Liver (tissue), 9 donors: Measurements from ENCODE around the gene TAB2. TPM values are rescaled to one million over a fixed set of nuclear protein-coding genes. Genes with fewer than 3 reads are reported as not detected.

ENCODE experiments used
- DNase-seq: peaks from one replicate; pipeline ENCODE4 v3.0.0-alpha.2; 2017; ENCODE audit warnings: low spot score
- H3K27ac ChIP-seq, 2 donors: one replicate each; pipeline ENCODE4 v1.7.0; 2013; ENCODE audit warnings: inconsistent platforms in 2 of 2, low read length in 2 of 2, control low read depth in 1 of 2, low read depth in 1 of 2, mild to moderate bottlenecking in 1 of 2
- H3K27me3 ChIP-seq, 4 donors: one replicate each; pipeline versions ENCODE4 v1.6.1 to v1.7.0; 2013; ENCODE audit warnings: low read length in 3 of 4, inconsistent platforms in 1 of 4, mild to moderate bottlenecking in 1 of 4, moderate library complexity in 1 of 4; ENCODE audit not compliant: control insufficient read depth in 4 of 4, insufficient read depth in 4 of 4
- H3K36me3 ChIP-seq, 4 donors: one replicate each; pipeline versions ENCODE4 v1.6.1 to v1.7.0; 2013; ENCODE audit warnings: low read length in 3 of 4, mild to moderate bottlenecking in 3 of 4, low read depth in 1 of 4, moderate library complexity in 1 of 4; ENCODE audit not compliant: control insufficient read depth in 4 of 4, insufficient read depth in 3 of 4
- H3K4me1 ChIP-seq, 4 donors: one replicate each; pipeline versions ENCODE4 v1.6.1 to v1.7.0; 2013; ENCODE audit warnings: low read length in 3 of 4, mild to moderate bottlenecking in 3 of 4, moderate library complexity in 1 of 4; ENCODE audit not compliant: control insufficient read depth in 4 of 4, insufficient read depth in 4 of 4
- H3K4me3 ChIP-seq, 3 donors: one replicate each; pipeline versions ENCODE4 v1.6.1 to v1.7.0; 2013; ENCODE audit warnings: low read length in 3 of 3, control low read depth in 1 of 3, low read depth in 1 of 3, mild to moderate bottlenecking in 1 of 3
- H3K9ac ChIP-seq, 2 donors: one replicate each; pipeline ENCODE4 v1.7.0; 2013; ENCODE audit warnings: low read length in 2 of 2, mild to moderate bottlenecking in 2 of 2, moderate library complexity in 2 of 2, control low read depth in 1 of 2, low read depth in 1 of 2
- H3K9me3 ChIP-seq, 4 donors: one replicate each; pipeline versions ENCODE4 v1.6.1 to v1.7.0; 2013; ENCODE audit warnings: low read length in 3 of 4; ENCODE audit not compliant: control insufficient read depth in 4 of 4
- ATF3 ChIP-seq: IDR thresholded peaks from 2 replicates; pipeline ENCODE4 v1.6.1; 2016; ENCODE audit warnings: antibody characterized with exemption
- EGR1 ChIP-seq, 2 donors: IDR thresholded peaks; 2 replicates each; pipeline ENCODE4 v1.6.1; 2016 to 2018; ENCODE audit warnings: antibody characterized with exemption in 2 of 2, low read depth in 2 of 2
- FOXA2 ChIP-seq: IDR thresholded peaks from 2 replicates; pipeline ENCODE4 v1.6.1; 2016; ENCODE audit warnings: antibody characterized with exemption
- GABPA ChIP-seq, 2 donors: IDR thresholded peaks in 1 of 2; conservative IDR thresholded peaks in 1 of 2; 2 replicates each; pipeline ENCODE4 v1.6.1; 2016; ENCODE audit warnings: antibody characterized with exemption in 2 of 2, mild to moderate bottlenecking in 1 of 2, moderate library complexity in 1 of 2
- HNF4A ChIP-seq, 2 donors: conservative IDR thresholded peaks; 2 replicates each; pipeline ENCODE4 v1.6.1; 2016; ENCODE audit warnings: antibody characterized with exemption in 2 of 2, mild to moderate bottlenecking in 2 of 2
- HNF4G ChIP-seq: IDR thresholded peaks from 2 replicates; pipeline ENCODE4 v1.6.1; 2016; ENCODE audit warnings: antibody characterized with exemption
- JUND ChIP-seq, 2 donors: IDR thresholded peaks; 2 replicates each; pipeline ENCODE4 v1.6.1; 2016; ENCODE audit warnings: antibody characterized with exemption in 2 of 2
- NR2F2 ChIP-seq: IDR thresholded peaks from 2 replicates; pipeline ENCODE4 v1.6.1; 2016; ENCODE audit warnings: antibody characterized with exemption
- RAD21 ChIP-seq, 2 donors: IDR thresholded peaks; 2 replicates each; pipeline ENCODE4 v1.6.1; 2016; ENCODE audit warnings: antibody characterized with exemption in 2 of 2, mild to moderate bottlenecking in 2 of 2
- REST ChIP-seq: IDR thresholded peaks from 2 replicates; pipeline ENCODE4 v1.6.1; 2016; ENCODE audit warnings: antibody characterized with exemption, mild to moderate bottlenecking
- RXRA ChIP-seq, 2 donors: IDR thresholded peaks; 2 replicates each; pipeline ENCODE4 v1.6.1; 2017 to 2018; ENCODE audit warnings: antibody characterized with exemption in 2 of 2, mild to moderate bottlenecking in 1 of 2
- TAF1 ChIP-seq: conservative IDR thresholded peaks from 2 replicates; pipeline ENCODE4 v1.6.1; 2016; ENCODE audit warnings: antibody characterized with exemption, mild to moderate bottlenecking
- WGBS: extraction: QIAGEN DNeasy Blood & Tissue Kit; methylation state at CpG from one replicate; pipeline ENCODE4 v1.1.7; 2013; 5-methylcytosine and 5-hydroxymethylcytosine counted together
- polyA plus RNA-seq, 2 donors: library from polyadenylated mRNA; stranded (reverse) in 1 of 2; unstranded in 1 of 2; fragments of 200-250 nt in 1 of 2; fragments of >200 nt in 1 of 2; fragmentation: Nextera tagmentation in 1 of 2; extraction: Ambion mirVana in 1 of 2; gene quantifications; one replicate each; pipeline versions ENCODE4 v1.2.1 to v1.2.3, GENCODE V29; 2013 to 2015
- total RNA-seq, 2 donors: library from RNA; depleted of rRNA; stranded (reverse); fragments of >200 nt; gene quantifications; one replicate each; pipeline ENCODE4 v1.2.3, GENCODE V29; 2014
- TF ChIP-seq, protein P1 (sequence below): IDR thresholded peaks from 2 replicates; pipeline ENCODE4 v1.6.1; 2016; ENCODE audit warnings: antibody characterized with exemption
- TF ChIP-seq, protein P2 (sequence below): IDR thresholded peaks from 2 replicates; pipeline ENCODE4 v1.6.1; 2016; ENCODE audit warnings: antibody characterized with exemption
- donor health status: healthy.
- donor health status: healthy.
- donor health status: healthy.
- donor health status: healthy.
- donor health status: healthy.

Gene TAB2
- total and polyA plus RNA-seq, 4 donors, result 10.5 to 25.6 (median 18.0) TPM

DNA sequence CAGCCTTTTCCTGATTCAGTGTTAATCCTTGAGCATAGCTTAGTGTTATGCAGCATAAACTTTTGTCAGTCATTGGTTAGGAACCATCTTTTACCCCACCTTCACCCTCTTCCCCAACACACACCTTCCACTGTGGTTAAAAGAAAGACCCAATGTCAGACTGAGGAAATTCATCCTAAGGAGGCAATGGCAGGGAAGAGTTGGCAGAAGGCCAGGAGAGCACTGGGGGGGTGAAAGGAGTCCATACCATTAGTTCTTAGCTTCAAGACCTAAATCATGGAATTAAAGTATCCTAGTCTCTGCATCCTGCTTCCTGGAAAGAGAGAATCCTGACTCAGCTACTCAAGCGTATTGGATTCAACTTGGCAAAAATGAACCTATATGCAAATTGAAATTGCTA is 16.9 kb upstream of the TAB2 start:
- peaks cover 0 to 9% (median 4%) of the 10 kb centered on the region in 4 donors for H3K4me1 ChIP-seq
- no peak overlapping the region for H3K9ac ChIP-seq
- WGBS, result 95% methylated on average over 1 of the region's 1 CpG
- no peak for DNase-seq
- no peak for TF ChIP-seq HNF4A (conservative IDR thresholded peaks at IDR 0.05)
- no peak for TF ChIP-seq TAF1
- TF ChIP-seq NR2F2, result no peak
- TF ChIP-seq, protein P1, sequence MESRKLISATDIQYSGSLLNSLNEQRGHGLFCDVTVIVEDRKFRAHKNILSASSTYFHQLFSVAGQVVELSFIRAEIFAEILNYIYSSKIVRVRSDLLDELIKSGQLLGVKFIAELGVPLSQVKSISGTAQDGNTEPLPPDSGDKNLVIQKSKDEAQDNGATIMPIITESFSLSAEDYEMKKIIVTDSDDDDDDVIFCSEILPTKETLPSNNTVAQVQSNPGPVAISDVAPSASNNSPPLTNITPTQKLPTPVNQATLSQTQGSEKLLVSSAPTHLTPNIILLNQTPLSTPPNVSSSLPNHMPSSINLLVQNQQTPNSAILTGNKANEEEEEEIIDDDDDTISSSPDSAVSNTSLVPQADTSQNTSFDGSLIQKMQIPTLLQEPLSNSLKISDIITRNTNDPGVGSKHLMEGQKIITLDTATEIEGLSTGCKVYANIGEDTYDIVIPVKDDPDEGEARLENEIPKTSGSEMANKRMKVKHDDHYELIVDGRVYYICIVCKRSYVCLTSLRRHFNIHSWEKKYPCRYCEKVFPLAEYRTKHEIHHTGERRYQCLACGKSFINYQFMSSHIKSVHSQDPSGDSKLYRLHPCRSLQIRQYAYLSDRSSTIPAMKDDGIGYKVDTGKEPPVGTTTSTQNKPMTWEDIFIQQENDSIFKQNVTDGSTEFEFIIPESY, result no peak
- no peak for TF ChIP-seq RXRA (IDR thresholded peaks at IDR 0.05)
- TF ChIP-seq ATF3, result no peak
- TF ChIP-seq JUND (IDR thresholded peaks at IDR 0.05), result no peak
- TF ChIP-seq REST, result no peak
- TF ChIP-seq, protein P2, sequence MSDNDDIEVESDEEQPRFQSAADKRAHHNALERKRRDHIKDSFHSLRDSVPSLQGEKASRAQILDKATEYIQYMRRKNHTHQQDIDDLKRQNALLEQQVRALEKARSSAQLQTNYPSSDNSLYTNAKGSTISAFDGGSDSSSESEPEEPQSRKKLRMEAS, result no peak
- no peak for TF ChIP-seq GABPA (IDR thresholded peaks at IDR 0.05 in 1 of 2, conservative IDR thresholded peaks at IDR 0.05 in 1 of 2)
- H3K9me3 ChIP-seq, result no peaks in the 10 kb centered on the region
- H3K27me3 ChIP-seq, result no peaks in the 10 kb centered on the region
- H3K27ac ChIP-seq, result no peak overlapping the region
- no peak overlapping the region for H3K4me3 ChIP-seq
- H3K36me3 ChIP-seq, result no peaks in the 10 kb centered on the region

DNA sequence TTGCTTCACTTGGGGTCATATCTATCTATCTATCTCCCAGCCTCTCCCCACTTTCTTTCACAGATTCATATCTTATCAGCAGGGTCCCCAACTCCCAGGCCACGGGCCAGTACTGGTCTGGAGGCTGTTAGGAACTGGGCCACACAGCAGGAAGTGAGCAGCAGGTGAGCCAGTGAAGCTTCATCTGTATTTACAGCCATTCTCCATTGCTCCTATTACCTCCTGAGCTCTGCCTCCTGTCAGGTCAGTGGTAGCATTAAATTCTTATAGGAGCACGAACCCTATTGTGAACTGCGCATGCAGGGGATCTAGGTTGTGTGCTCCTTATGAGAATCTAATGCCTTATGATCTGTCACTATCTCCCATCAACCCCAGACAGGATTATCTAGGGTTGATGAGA is 14.8 kb upstream of the TAB2 start:
- WGBS, result 96% methylated on average over 3 of the region's 3 CpGs
- no peaks in the 10 kb centered on the region for H3K9me3 ChIP-seq
- no peak overlapping the region for H3K27ac ChIP-seq
- H3K36me3 ChIP-seq, result no peaks in the 10 kb centered on the region
- no peaks in the 10 kb centered on the region for H3K27me3 ChIP-seq
- peaks cover 0 to 9% (median 4%) of the 10 kb centered on the region in 4 donors for H3K4me1 ChIP-seq
- H3K4me3 ChIP-seq, result no peak overlapping the region
- H3K9ac ChIP-seq, result no peak overlapping the region
- TF ChIP-seq, protein P2, result no peak
- TF ChIP-seq HNF4A (conservative IDR thresholded peaks at IDR 0.05), result no peak
- TF ChIP-seq RAD21 (IDR thresholded peaks at IDR 0.05), result no peak
- TF ChIP-seq EGR1 (IDR thresholded peaks at IDR 0.05; ENCODE audit: low read depth in 2 of 2), result no peak
- no peak for TF ChIP-seq HNF4G
- TF ChIP-seq FOXA2, result no peak
- no peak for DNase-seq
